HEK293T (cell line): ENCODE data around the gene LAYN.

Experiments
- CTCF ChIA-PET: fragments of 350-600 bp; formaldehyde crosslinking; extraction: SDS; loops from one replicate; lab custom pipeline; 2021; ENCODE audit warnings: antibody characterized with exemption, inconsistent platforms; lab: Yijun Ruan, JAX
- POLR2A ChIA-PET: fragments of 350-600 bp; formaldehyde crosslinking; extraction: SDS; loops from one replicate; lab custom pipeline; 2020; ENCODE audit warnings: antibody characterized with exemption, inconsistent platforms; lab: Yijun Ruan, JAX
- DNase-seq: peaks from one replicate; pipeline ENCODE4 v3.0.0; 2012; ENCODE audit warnings: mixed read lengths; ENCODE audit errors: extremely low spot score
- ARNT ChIP-seq: fragments of 450-650 bp; IDR thresholded peaks from 2 replicates; pipeline ENCODE4 v1.6.1; 2017; ENCODE audit warnings: mild to moderate bottlenecking
- BHLHE40 ChIP-seq: fragments of 450-650 bp; IDR thresholded peaks from 2 replicates; pipeline ENCODE4 v1.6.1; 2016; ENCODE audit warnings: mild to moderate bottlenecking, moderate library complexity, borderline replicate concordance
- CTBP1 ChIP-seq: fragments of 450-650 bp; IDR thresholded peaks from 2 replicates; pipeline ENCODE4 v1.6.1; 2016; ENCODE audit warnings: borderline replicate concordance
- ELF4 ChIP-seq: fragments of 450-650 bp; IDR thresholded peaks from 2 replicates; pipeline ENCODE4 v1.6.1; 2017; ENCODE audit warnings: antibody characterized with exemption
- FOXA1 ChIP-seq: fragments of 450-650 bp; IDR thresholded peaks from 2 replicates; pipeline ENCODE4 v1.6.1; 2016; ENCODE audit warnings: mild to moderate bottlenecking
- FOXK2 ChIP-seq: fragments of 450-650 bp; IDR thresholded peaks from 2 replicates; pipeline ENCODE4 v1.6.1; 2016; ENCODE audit warnings: mild to moderate bottlenecking
- FOXM1 ChIP-seq: fragments of 450-650 bp; IDR thresholded peaks from 2 replicates; pipeline ENCODE4 v1.6.1; 2017; ENCODE audit warnings: mild to moderate bottlenecking, borderline replicate concordance
- HDGF ChIP-seq: fragments of 450-650 bp; IDR thresholded peaks from 2 replicates; pipeline ENCODE4 v1.6.1; 2017; ENCODE audit warnings: antibody characterized with exemption, borderline replicate concordance
- L3MBTL2 ChIP-seq: fragments of 450-650 bp; conservative IDR thresholded peaks from 2 replicates; pipeline ENCODE4 v1.6.1; 2016; ENCODE audit warnings: mild to moderate bottlenecking
- LEF1 ChIP-seq: fragments of 450-650 bp; IDR thresholded peaks from 2 replicates; pipeline ENCODE4 v1.6.1; 2017; ENCODE audit warnings: mild to moderate bottlenecking, borderline replicate concordance
- NFRKB ChIP-seq: fragments of 450-650 bp; IDR thresholded peaks from 2 replicates; pipeline ENCODE4 v1.6.1; 2016; ENCODE audit warnings: mild to moderate bottlenecking, moderate library complexity
- SP1 ChIP-seq: fragments of 450-650 bp; IDR thresholded peaks from 2 replicates; pipeline ENCODE4 v1.6.1; 2017
- SUZ12 ChIP-seq: fragments of 450-650 bp; IDR thresholded peaks from 2 replicates; pipeline ENCODE4 v1.6.1; 2016; ENCODE audit warnings: mild to moderate bottlenecking
- TARDBP ChIP-seq: fragments of 450-650 bp; IDR thresholded peaks from 2 replicates; pipeline ENCODE4 v1.6.1; 2016
- ZNF384 ChIP-seq: fragments of 450-650 bp; IDR thresholded peaks from 2 replicates; pipeline ENCODE4 v1.6.1; 2016
- TF ChIP-seq, protein P1 (sequence below): fragments of 450-650 bp; IDR thresholded peaks from 2 replicates; pipeline ENCODE4 v1.6.1; 2016

The LAYN gene

DNA sequence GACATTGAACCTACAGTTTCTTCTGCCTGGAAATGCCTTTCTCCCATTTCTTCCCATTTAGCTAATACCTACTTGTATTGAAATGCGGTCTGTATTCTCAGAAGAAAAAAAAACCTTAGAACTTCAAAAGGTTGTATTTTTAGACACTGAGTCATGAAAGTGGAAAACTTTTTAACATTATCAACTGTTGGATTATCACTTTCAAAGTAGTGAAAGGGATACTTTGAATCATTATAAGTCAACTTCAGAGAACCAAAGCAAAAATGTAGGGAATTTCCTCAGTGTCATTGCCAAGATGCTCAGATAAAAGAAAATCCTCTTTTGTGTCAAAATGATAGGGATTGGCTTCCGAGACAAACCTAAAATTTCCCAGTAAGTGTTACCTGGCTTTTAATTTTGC is 19.4 kb upstream of the LAYN start:
- ChIA-PET POLR2A (no interaction called here), CTCF (no interaction called here)
- DNase-seq: no peak
- no peak for TF ChIP-seq ARNT
- TF ChIP-seq L3MBTL2: no peak
- TF ChIP-seq, protein P1, sequence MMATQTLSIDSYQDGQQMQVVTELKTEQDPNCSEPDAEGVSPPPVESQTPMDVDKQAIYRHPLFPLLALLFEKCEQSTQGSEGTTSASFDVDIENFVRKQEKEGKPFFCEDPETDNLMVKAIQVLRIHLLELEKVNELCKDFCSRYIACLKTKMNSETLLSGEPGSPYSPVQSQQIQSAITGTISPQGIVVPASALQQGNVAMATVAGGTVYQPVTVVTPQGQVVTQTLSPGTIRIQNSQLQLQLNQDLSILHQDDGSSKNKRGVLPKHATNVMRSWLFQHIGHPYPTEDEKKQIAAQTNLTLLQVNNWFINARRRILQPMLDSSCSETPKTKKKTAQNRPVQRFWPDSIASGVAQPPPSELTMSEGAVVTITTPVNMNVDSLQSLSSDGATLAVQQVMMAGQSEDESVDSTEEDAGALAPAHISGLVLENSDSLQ: no peak
- no peak for TF ChIP-seq SP1
- TF ChIP-seq FOXM1: no peak
- TF ChIP-seq LEF1: no peak
- TF ChIP-seq FOXA1: no peak
- no peak for TF ChIP-seq ELF4
- no peak for TF ChIP-seq ZNF384
- no peak for TF ChIP-seq NFRKB
- no peak for TF ChIP-seq CTBP1
- no peak for TF ChIP-seq TARDBP
- TF ChIP-seq HDGF: no peak
- TF ChIP-seq FOXK2: no peak
- TF ChIP-seq SUZ12: no peak
- no peak for TF ChIP-seq BHLHE40

DNA sequence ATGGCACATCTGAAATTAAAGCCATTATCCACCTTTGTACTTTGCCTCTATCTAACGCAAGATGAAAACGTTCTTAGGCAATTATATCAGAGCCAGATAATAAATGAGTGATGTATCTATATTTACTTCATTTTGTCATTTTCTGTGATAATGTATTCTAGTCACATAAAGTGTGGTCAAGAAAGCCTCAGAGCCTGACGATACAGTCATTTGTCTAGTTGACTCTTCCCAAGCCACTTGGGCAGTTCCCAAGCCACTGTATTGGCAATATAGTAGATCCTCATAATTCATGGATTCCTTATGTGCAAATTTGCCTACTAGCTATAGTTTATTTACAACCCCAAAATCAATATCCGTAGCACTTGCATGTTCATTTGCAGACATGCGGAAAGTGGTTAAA is 18.1 kb upstream of the LAYN start:
- no peak for TF ChIP-seq FOXK2
- no peak for TF ChIP-seq HDGF
- no peak for TF ChIP-seq L3MBTL2
- no peak for TF ChIP-seq SP1
- TF ChIP-seq CTBP1: no peak
- TF ChIP-seq, protein P1: no peak
- no peak for TF ChIP-seq ELF4
- no peak for TF ChIP-seq FOXM1
- no peak for TF ChIP-seq LEF1
- no peak for TF ChIP-seq FOXA1
- TF ChIP-seq BHLHE40: no peak
- TF ChIP-seq ARNT: no peak
- TF ChIP-seq SUZ12: no peak
- no peak for TF ChIP-seq ZNF384
- ChIA-PET CTCF (no interaction called here), POLR2A (interaction anchor here (0.7 kb wide), 1 partner anchor 9 kb away, joined by 3 read pairs; no protein-coding TSS in a partner anchor)
- DNase-seq: no peak

DNA sequence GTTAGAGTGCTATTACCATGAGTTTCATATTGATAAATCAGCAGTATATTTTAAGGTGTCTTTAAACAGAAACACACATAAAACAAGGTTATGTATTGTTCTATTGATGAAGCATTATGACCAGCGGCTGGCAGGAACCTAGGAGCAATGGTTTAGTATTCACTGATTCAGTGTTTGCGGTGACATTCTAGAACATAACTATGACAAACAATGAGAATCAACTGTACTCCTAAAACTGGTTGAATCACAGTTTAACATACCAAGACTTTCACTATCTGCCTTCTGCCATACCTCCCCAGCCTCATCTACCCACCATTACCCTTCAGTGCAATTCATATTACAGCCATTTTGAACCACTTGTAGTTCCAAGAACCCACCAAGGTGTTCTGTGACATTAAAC is 17.2 kb upstream of the LAYN start:
- no peak for DNase-seq
- ChIA-PET CTCF (no interaction called here), POLR2A (no interaction called here)
- TF ChIP-seq CTBP1: no peak
- no peak for TF ChIP-seq FOXM1
- TF ChIP-seq ARNT: no peak
- no peak for TF ChIP-seq SUZ12
- TF ChIP-seq TARDBP: no peak
- TF ChIP-seq LEF1: no peak
- TF ChIP-seq FOXA1: no peak
- TF ChIP-seq SP1: no peak
- TF ChIP-seq FOXK2: no peak

DNA sequence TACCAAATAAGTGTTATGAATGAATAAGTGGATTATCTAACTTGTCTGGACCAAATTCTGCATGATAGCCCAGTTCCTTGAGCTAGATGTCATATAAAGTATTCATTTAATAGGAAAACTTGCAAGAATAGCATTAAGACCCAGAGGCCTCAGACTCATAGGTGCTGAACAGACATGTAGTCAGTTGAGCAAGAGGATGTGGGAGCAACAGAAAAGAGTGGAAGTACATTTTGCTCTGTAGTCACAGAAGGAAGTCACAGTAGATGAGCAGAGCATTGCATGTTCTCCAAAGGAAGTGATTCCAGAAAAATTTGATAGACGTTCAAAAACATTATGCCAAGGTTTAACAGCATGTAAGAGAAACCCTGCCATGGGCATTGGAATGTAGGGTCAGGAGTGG is 16.5 kb upstream of the LAYN start:
- ChIA-PET CTCF (no interaction called here), POLR2A (no interaction called here)
- TF ChIP-seq ELF4 (no peak), ARNT (no peak), HDGF (no peak), ZNF384 (no peak), BHLHE40 (no peak), NFRKB (no peak), FOXK2 (no peak), LEF1 (no peak), CTBP1 (no peak), TARDBP (no peak), FOXM1 (no peak), SUZ12 (no peak), FOXA1 (no peak), L3MBTL2 (no peak), SP1 (no peak)
- TF ChIP-seq, protein P1: no peak
- no peak for DNase-seq

DNA sequence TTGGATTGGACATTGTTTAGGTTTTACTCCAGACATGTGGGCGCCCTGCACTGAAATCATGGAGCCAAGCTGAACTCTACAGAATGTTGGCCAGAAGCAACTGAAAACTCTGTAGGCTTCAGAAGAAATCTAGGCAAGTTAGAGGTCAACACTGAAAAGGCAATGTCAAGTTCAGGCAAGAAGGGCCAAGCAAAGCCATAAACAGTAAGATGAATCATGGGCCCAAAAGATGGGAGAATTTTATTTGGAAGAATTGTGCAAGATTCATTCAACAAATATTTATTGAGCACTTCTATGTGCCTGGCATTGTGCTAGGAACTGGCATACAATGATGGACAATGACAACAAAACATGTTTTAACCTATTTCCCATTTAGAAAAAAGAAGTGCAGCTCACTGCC is 15.1 kb upstream of the LAYN start:
- TF ChIP-seq, protein P1: no peak
- TF ChIP-seq NFRKB (no peak), ARNT (no peak), BHLHE40 (no peak), L3MBTL2 (no peak), SUZ12 (no peak)
- POLR2A ChIA-PET: no interaction called here
- no peak for DNase-seq
- CTCF ChIA-PET: no interaction called here

DNA sequence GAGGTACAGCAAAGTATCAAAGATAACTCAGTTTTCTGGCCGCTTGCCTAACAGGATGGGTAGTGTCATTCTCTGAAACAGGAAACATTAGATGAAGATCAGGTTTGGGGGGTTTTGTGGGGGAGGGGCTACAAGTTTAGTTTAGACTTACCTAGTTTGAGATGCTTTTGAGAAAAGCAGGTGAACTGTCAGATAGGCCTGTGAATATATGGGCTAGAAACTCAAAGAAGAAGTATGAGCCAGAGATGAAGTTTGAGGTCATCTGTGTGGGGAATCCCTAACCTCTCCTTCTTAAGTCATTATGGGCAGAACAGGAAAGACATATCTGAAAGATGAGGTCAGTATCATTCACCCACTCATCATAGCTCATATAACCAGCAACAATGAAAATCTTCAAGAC is 14.0 kb upstream of the LAYN start:
- DNase-seq: no peak

More for the DNA sequence above, 14.0 kb upstream of the LAYN start:
- ChIA-PET CTCF (no interaction called here), POLR2A (no interaction called here)
- no peak for TF ChIP-seq L3MBTL2
- no peak for TF ChIP-seq TARDBP
- TF ChIP-seq, protein P1: no peak
- no peak for TF ChIP-seq LEF1
- TF ChIP-seq HDGF: no peak
- no peak for TF ChIP-seq ARNT
- no peak for TF ChIP-seq ZNF384
- no peak for TF ChIP-seq FOXM1
- TF ChIP-seq SP1: no peak
- no peak for TF ChIP-seq NFRKB
- TF ChIP-seq SUZ12: no peak
- no peak for TF ChIP-seq CTBP1
- TF ChIP-seq FOXK2: no peak
- TF ChIP-seq FOXA1: no peak
- no peak for TF ChIP-seq BHLHE40
- no peak for TF ChIP-seq ELF4
